Measurements from ENCODE around the gene CIDEC. TPM values are rescaled to one million over a fixed set of nuclear protein-coding genes. Genes with fewer than 3 reads are reported as not detected.

The CIDEC gene
- total and polyA plus RNA-seq, 2 of the 13 experiments (the other 11 are each of a cell fraction or from before 2014, with no cell fraction given) = 2.5 to 10.4 TPM

GRCh38 chr3:9862391-9863057 lies 17.5 kb downstream of the CIDEC start (continued):
- TF ChIP-seq SPEN (CRISPR knock-in tag; IDR thresholded peaks at IDR 0.05; ENCODE audit: low read depth) (peak; percentile 68), ZNF232 (CRISPR knock-in tag; IDR thresholded peaks at IDR 0.05; ENCODE audit: borderline replicate concordance) (no peak), SOX5 (CRISPR knock-in tag; IDR thresholded peaks at IDR 0.05; ENCODE audit: borderline replicate concordance) (no peak), TP53 (CRISPR knock-in tag; conservative IDR thresholded peaks at IDR 0.05) (no peak), ZSCAN22 (CRISPR knock-in tag; IDR thresholded peaks at IDR 0.05) (no peak), SATB2 (CRISPR knock-in tag; IDR thresholded peaks at IDR 0.05) (no peak), ZNF451 (CRISPR knock-in tag; IDR thresholded peaks at IDR 0.05) (peak; percentile 37; the same call in 1 of the 2 replicates), REL (CRISPR knock-in tag; conservative IDR thresholded peaks at IDR 0.05) (no peak), ARID4A (CRISPR knock-in tag; IDR thresholded peaks at IDR 0.05; ENCODE audit: borderline replicate concordance) (peak; percentile 75; the same call in 1 of the 2 replicates), U2AF2 (IDR thresholded peaks at IDR 0.05; ENCODE audit: low read depth, low read length) (no peak), SP4 (CRISPR knock-in tag; IDR thresholded peaks at IDR 0.05) (peak; percentile 56; the same call in 1 of the 2 replicates), HNF1B (CRISPR knock-in tag; IDR thresholded peaks at IDR 0.05) (peak; percentile 65; the same call in 1 of the 2 replicates), SAP130 (CRISPR knock-in tag; IDR thresholded peaks at IDR 0.05; ENCODE audit: low read depth) (peak; percentile 75), NR2F1 (CRISPR knock-in tag; IDR thresholded peaks at IDR 0.05) (peak in 1 of 2 experiments; percentile 18; a peak in 1 of 4 replicates), HMG20B (CRISPR knock-in tag; conservative IDR thresholded peaks at IDR 0.05) (no peak), KLF15 (CRISPR knock-in tag; IDR thresholded peaks at IDR 0.05; ENCODE audit: borderline replicate concordance) (no peak), MTF1 (CRISPR knock-in tag; IDR thresholded peaks at IDR 0.05) (no peak), ZNF775 (CRISPR knock-in tag; IDR thresholded peaks at IDR 0.05; ENCODE audit: borderline replicate concordance) (no peak), NFATC3 (CRISPR knock-in tag; IDR thresholded peaks at IDR 0.05) (no peak), CSRNP2 (CRISPR knock-in tag; conservative IDR thresholded peaks at IDR 0.05; ENCODE audit: low read depth) (no peak), ZNF275 (CRISPR knock-in tag; IDR thresholded peaks at IDR 0.05; ENCODE audit: borderline replicate concordance) (no peak), ZNF619 (CRISPR knock-in tag; IDR thresholded peaks at IDR 0.05) (0 out of 2 replicates have a peak, but pooled peaks have one; percentile 31)

Measured in HepG2 (cell line).